CD8-positive, alpha-beta memory T cell (primary cell): Measurements from ENCODE around the gene KCNK2. TPM values are rescaled to one million over a fixed set of nuclear protein-coding genes. Genes with fewer than 3 reads are reported as not detected.

ENCODE experiments used
- CTCF ChIA-PET: fragments of 350-600 bp; sonication (Branson Sonifier 250); formaldehyde crosslinking; loops from one replicate; lab custom pipeline; 2021; ENCODE audit warnings: antibody characterized with exemption; lab: Charles Lee
- POLR2A ChIA-PET: fragments of 350-600 bp; sonication (Branson Sonifier 250); formaldehyde crosslinking; loops from one replicate; lab custom pipeline; 2021; ENCODE audit warnings: antibody characterized with exemption; lab: Charles Lee
- DNase-seq, 5 donors: peaks; one replicate each; pipeline versions ENCODE4 v3.0.0 to v3.0.0-alpha.2; 2020 to 2022; ENCODE audit warnings: mixed read lengths in 1 of 5
- H3K27ac ChIP-seq: one replicate; pipeline ENCODE4 v1.7.0; 2013; ENCODE audit warnings: low read depth, mild to moderate bottlenecking, low read length, moderate library complexity
- H3K27me3 ChIP-seq: 2 replicates; pipeline ENCODE4 v1.7.0; 2013; ENCODE audit warnings: low read length, mild to moderate bottlenecking; ENCODE audit not compliant: insufficient read depth, poor library complexity, severe bottlenecking
- H3K36me3 ChIP-seq: 2 replicates; pipeline ENCODE4 v1.7.0; 2013; ENCODE audit warnings: mild to moderate bottlenecking, low read length, moderate library complexity; ENCODE audit not compliant: insufficient read depth
- H3K4me1 ChIP-seq: 2 replicates; pipeline ENCODE4 v1.7.0; 2013; ENCODE audit warnings: mild to moderate bottlenecking, low read length, moderate library complexity; ENCODE audit not compliant: insufficient read depth
- H3K4me3 ChIP-seq: 2 replicates; pipeline ENCODE4 v1.7.0; 2013; ENCODE audit warnings: mild to moderate bottlenecking, low read length
- H3K9me3 ChIP-seq: 2 replicates; pipeline ENCODE4 v1.7.0; 2013; ENCODE audit warnings: mild to moderate bottlenecking, low read length
- H3K27ac Mint-ChIP-seq, 8 donors: one replicate each; pipeline ENCODE4 v1.8.0; 2020 to 2021; ENCODE audit warnings: mixed read lengths in 8 of 8, mild to moderate bottlenecking in 6 of 8, inconsistent platforms in 3 of 8, moderate library complexity in 3 of 8
- H3K27me3 Mint-ChIP-seq, 2 donors: one replicate each; pipeline ENCODE4 v1.8.0; 2020 to 2021; ENCODE audit warnings: mixed read lengths in 2 of 2, mild to moderate bottlenecking in 1 of 2, moderate library complexity in 1 of 2
- H3K36me3 Mint-ChIP-seq, 3 donors: one replicate each; pipeline ENCODE4 v1.8.0; 2020 to 2021; ENCODE audit warnings: mixed read lengths in 3 of 3, inconsistent platforms in 1 of 3, mild to moderate bottlenecking in 1 of 3
- H3K4me1 Mint-ChIP-seq, 3 donors: one replicate each; pipeline ENCODE4 v1.8.0; 2020 to 2021; ENCODE audit warnings: mixed read lengths in 3 of 3, inconsistent platforms in 1 of 3, mild to moderate bottlenecking in 1 of 3
- H3K4me3 Mint-ChIP-seq, 7 donors: one replicate each; pipeline ENCODE4 v1.8.0; 2020 to 2021; ENCODE audit warnings: mixed read lengths in 7 of 7, mild to moderate bottlenecking in 6 of 7, moderate library complexity in 4 of 7, inconsistent platforms in 2 of 7
- H3K9me3 Mint-ChIP-seq, 5 donors: one replicate each; pipeline ENCODE4 v1.8.0; 2020 to 2022; ENCODE audit warnings: mixed read lengths in 5 of 5, mild to moderate bottlenecking in 3 of 5, moderate library complexity in 2 of 5, inconsistent platforms in 1 of 5
- polyA plus RNA-seq: library from polyadenylated mRNA; unstranded; fragments of 300-500 nt; fragmentation: Illumina TruSeq; gene quantifications from one replicate; pipeline ENCODE4 v1.2.3, GENCODE V29; 2021
- total RNA-seq, 2 experiments: library from RNA; stranded (reverse); gene quantifications; one replicate each; pipeline ENCODE4 v1.2.3, GENCODE V29; 2021

Gene KCNK2
- total and polyA plus RNA-seq, 3 experiments from 2014 or later, result not detected

DNA sequence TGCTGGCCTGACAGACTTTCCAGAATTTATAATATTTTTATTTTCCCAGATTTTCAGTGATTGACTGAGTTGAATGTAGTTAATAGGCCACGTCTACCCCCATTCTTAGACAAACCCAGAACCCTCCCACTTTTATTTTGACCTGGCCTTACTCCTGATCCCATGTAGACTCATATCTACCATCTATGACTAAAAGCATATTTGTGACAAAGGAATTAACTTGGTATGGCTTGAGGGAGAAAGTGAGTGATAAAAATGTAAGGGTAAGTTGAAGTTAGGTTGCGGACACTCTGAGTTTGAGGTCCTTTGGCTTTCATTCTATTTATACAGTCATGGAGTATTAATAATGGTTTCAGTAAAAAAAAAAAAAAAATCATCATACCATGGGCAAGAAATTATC lies 168.4 kb downstream of the KCNK2 start:
- Mint-ChIP-seq H3K36me3 (no peaks in the 10 kb centered on the region), H3K27ac (no peak overlapping the region), H3K4me3 (no peak overlapping the region), H3K27me3 (no peaks in the 10 kb centered on the region), H3K9me3 (peaks cover 2 to 37% (median 7%) of the 10 kb centered on the region in 5 donors), H3K4me1 (no peaks in the 10 kb centered on the region)
- no peaks in the 10 kb centered on the region for H3K9me3 ChIP-seq
- H3K36me3 ChIP-seq, result no peaks in the 10 kb centered on the region
- H3K27me3 ChIP-seq, result no peaks in the 10 kb centered on the region
- ChIA-PET CTCF (no interaction called here), POLR2A (no interaction called here)
- no peak overlapping the region for H3K27ac ChIP-seq
- no peak overlapping the region for H3K4me3 ChIP-seq
- no peaks in the 10 kb centered on the region for H3K4me1 ChIP-seq
- no peak for DNase-seq

DNA sequence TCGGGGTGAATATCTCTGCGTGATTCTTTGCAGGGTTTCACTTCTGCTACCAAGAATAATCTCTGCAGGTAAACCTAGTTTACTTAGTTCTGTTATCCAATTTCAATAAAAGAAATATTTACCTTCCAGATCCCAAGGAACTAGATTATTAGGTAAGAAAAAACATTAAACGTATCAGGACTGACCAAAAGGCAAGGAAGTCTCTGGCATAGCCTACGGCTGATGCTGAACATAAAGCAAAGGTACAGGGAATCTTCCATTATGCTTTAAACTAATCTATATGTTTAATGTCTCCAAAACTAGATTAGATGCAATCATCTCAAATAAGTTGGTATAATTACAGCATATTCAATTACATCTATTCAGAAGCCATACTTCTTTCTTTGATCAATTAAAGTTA lies 168.9 kb downstream of the KCNK2 start:
- no peak for DNase-seq
- H3K27ac Mint-ChIP-seq, result no peak overlapping the region
- no peak overlapping the region for H3K4me3 Mint-ChIP-seq
- Histone ChIP-seq H3K9me3 (no peaks in the 10 kb centered on the region), H3K27me3 (no peaks in the 10 kb centered on the region), H3K4me3 (no peak overlapping the region), H3K36me3 (no peaks in the 10 kb centered on the region), H3K27ac (no peak overlapping the region), H3K4me1 (no peaks in the 10 kb centered on the region)
- no peaks in the 10 kb centered on the region for H3K4me1 Mint-ChIP-seq
- H3K36me3 Mint-ChIP-seq, result no peaks in the 10 kb centered on the region
- CTCF ChIA-PET, result no interaction called here
- H3K27me3 Mint-ChIP-seq, result no peaks in the 10 kb centered on the region
- peaks cover 2 to 37% (median 7%) of the 10 kb centered on the region in 5 donors for H3K9me3 Mint-ChIP-seq
- POLR2A ChIA-PET, result no interaction called here

DNA sequence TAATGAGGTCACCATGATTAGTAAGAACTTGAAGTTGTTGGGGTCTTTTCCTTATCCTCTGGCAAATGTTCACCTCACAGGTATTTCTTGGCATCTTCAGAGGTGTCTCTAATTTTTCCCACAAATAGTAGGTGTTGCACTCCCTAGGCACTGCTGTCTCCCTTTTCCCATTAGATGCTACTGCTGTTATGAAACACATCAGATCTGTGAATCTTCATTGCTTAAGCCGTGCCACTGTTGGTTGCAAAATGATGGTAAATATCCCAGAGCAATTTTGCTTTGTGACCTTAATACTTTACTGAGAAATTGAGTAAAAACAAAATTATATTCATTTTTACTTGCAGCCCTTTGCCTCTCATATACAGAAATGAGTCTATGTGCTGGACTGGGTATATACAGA lies 169.6 kb downstream of the KCNK2 start:
- H3K4me1 Mint-ChIP-seq, result no peaks in the 10 kb centered on the region
- H3K27me3 Mint-ChIP-seq, result no peaks in the 10 kb centered on the region
- no peak for DNase-seq
- H3K9me3 Mint-ChIP-seq, result peaks cover 2 to 34% (median 8%) of the 10 kb centered on the region in 5 donors
- Histone ChIP-seq H3K27ac (no peak overlapping the region), H3K4me3 (no peak overlapping the region), H3K27me3 (no peaks in the 10 kb centered on the region), H3K9me3 (no peaks in the 10 kb centered on the region), H3K4me1 (no peaks in the 10 kb centered on the region), H3K36me3 (no peaks in the 10 kb centered on the region)
- no peaks in the 10 kb centered on the region for H3K36me3 Mint-ChIP-seq
- ChIA-PET POLR2A (no interaction called here), CTCF (no interaction called here)
- H3K27ac Mint-ChIP-seq, result peak overlapping the region in 1 of 8 donors; percentile 19
- H3K4me3 Mint-ChIP-seq, result no peak overlapping the region

DNA sequence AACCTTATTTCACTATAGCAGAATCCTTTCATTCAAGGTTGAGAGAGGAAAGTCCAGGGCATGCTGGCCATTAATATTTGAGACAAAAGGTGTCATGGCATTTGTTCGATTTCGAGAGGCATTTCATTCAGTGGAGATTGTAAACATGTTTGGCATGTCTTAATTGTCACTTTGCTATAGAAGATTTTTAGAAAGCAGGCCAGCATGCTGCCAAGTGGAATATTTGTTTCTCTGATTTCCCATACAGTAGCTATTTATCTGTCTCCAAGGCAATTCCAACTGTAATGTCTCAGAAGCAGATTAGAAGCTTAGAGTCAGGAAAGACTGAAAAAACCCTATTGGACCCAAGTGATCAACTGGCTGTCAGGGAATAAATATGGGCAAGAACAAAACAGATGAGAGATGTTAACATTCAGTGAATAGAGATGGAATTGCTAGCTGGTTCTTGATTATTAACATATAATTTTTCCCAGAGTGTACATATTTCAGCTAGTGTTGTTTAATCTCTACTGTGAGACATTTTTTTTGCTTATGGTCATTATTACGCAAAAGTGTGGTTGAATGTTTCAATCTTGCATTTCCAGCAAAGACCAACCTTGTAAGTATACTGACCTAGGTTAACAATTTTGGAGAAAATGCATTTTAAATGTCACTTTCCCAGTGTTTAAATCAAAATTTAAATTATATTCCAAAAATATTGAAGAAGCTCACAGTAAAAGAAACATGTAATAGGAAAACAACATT lies 174.6 kb downstream of the KCNK2 start:
- no peaks in the 10 kb centered on the region for H3K27me3 Mint-ChIP-seq

DNA sequence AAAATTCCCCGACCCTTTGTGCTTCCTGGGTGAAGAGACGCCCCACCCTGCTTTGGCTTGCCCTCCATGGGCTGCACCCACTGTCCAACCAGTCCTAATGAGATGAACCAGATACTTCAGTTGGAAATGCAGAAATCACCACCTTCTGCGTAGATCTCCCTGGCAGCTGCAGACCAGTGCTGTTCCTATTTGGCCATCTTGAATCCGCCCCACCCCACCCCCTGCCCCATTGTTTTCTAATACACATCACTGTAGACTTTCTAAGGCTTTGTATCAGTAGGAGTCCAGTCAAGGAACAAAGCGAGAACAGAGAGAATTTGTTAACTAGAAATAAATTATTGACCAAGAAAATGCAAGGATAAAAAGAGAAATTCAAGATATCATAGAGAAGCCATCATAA lies 178.2 kb downstream of the KCNK2 start:
- no peaks in the 10 kb centered on the region for H3K36me3 Mint-ChIP-seq
- no peak overlapping the region for H3K4me3 Mint-ChIP-seq
- no peaks in the 10 kb centered on the region for H3K27me3 ChIP-seq
- H3K27me3 Mint-ChIP-seq, result no peaks in the 10 kb centered on the region
- POLR2A ChIA-PET, result no interaction called here
- H3K9me3 Mint-ChIP-seq, result peaks cover 3 to 24% (median 15%) of the 10 kb centered on the region in 5 donors
- H3K9me3 ChIP-seq, result no peaks in the 10 kb centered on the region
- H3K27ac Mint-ChIP-seq, result no peak overlapping the region
- no peak for DNase-seq
- no peak overlapping the region for H3K27ac ChIP-seq
- no peaks in the 10 kb centered on the region for H3K4me1 ChIP-seq
- H3K4me3 ChIP-seq, result no peak overlapping the region
- CTCF ChIA-PET, result interaction anchor here (0.6 kb wide), 1 partner anchor 253 kb away, joined by 4 read pairs; no protein-coding TSS in a partner anchor
- H3K4me1 Mint-ChIP-seq, result no peaks in the 10 kb centered on the region
- no peaks in the 10 kb centered on the region for H3K36me3 ChIP-seq

More for the DNA sequence above, 174.6 kb downstream of the KCNK2 start:
- ChIA-PET POLR2A (no interaction called here), CTCF (no interaction called here)
- Histone ChIP-seq H3K9me3 (no peaks in the 10 kb centered on the region), H3K27me3 (no peaks in the 10 kb centered on the region), H3K4me1 (no peaks in the 10 kb centered on the region), H3K4me3 (no peak overlapping the region), H3K27ac (no peak overlapping the region), H3K36me3 (no peaks in the 10 kb centered on the region)
- Mint-ChIP-seq H3K4me1 (no peaks in the 10 kb centered on the region), H3K27ac (no peak overlapping the region), H3K9me3 (peaks cover 4 to 21% (median 11%) of the 10 kb centered on the region in 5 donors), H3K4me3 (no peak overlapping the region), H3K36me3 (no peaks in the 10 kb centered on the region)
- no peak for DNase-seq

DNA sequence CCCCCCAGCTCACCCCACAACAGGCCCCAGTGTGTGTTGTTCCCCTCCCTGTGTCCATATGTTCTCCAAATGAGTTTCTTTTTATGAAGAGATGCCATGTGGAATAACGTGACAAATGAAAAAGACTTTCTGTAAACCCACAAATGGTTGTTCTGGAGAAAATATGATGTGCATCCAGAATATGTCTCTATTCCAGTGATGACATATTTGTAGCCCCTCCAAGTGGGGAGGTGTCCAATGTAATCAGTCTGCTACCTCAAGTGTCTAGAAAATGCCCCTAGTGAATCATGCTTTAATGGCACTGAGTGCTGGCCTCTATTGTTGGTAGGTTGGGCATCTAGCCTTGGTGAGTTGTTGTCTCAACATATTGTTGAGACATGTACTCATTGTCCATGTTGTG lies 179.6 kb downstream of the KCNK2 start:
- no peak for DNase-seq
- H3K4me3 ChIP-seq, result no peak overlapping the region
- H3K4me3 Mint-ChIP-seq, result no peak overlapping the region
- H3K27me3 Mint-ChIP-seq, result no peaks in the 10 kb centered on the region
- peaks cover 3 to 20% (median 15%) of the 10 kb centered on the region in 5 donors for H3K9me3 Mint-ChIP-seq
- H3K9me3 ChIP-seq, result no peaks in the 10 kb centered on the region
- H3K27ac Mint-ChIP-seq, result peak overlapping the region in 1 of 8 donors; percentile 91
- CTCF ChIA-PET, result no interaction called here
- POLR2A ChIA-PET, result no interaction called here
- H3K36me3 Mint-ChIP-seq, result no peaks in the 10 kb centered on the region
- H3K36me3 ChIP-seq, result no peaks in the 10 kb centered on the region
- no peak overlapping the region for H3K27ac ChIP-seq
- no peaks in the 10 kb centered on the region for H3K4me1 Mint-ChIP-seq
- no peaks in the 10 kb centered on the region for H3K27me3 ChIP-seq
- no peaks in the 10 kb centered on the region for H3K4me1 ChIP-seq

DNA sequence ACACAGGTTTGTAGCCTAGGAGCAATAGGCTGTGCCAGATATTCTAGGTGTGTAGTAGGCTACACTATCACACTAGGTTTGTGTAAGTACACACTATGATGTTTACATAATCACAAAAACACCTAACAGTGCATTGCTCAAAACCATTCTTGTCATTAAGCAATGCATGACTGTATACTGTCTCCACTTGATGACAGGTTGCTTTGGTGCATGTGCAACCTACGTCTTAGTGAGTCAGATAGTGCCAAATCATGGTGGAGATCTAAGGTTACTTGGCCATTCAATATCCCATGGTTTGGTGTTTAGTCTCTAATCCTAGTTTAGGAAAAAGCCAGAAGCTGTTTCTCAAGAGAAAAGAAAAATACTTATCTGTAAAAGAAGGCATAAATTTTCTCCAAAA lies 181.1 kb downstream of the KCNK2 start:
- DNase-seq, result no peak
- no peaks in the 10 kb centered on the region for H3K4me1 Mint-ChIP-seq
- H3K36me3 ChIP-seq, result no peaks in the 10 kb centered on the region

DNA sequence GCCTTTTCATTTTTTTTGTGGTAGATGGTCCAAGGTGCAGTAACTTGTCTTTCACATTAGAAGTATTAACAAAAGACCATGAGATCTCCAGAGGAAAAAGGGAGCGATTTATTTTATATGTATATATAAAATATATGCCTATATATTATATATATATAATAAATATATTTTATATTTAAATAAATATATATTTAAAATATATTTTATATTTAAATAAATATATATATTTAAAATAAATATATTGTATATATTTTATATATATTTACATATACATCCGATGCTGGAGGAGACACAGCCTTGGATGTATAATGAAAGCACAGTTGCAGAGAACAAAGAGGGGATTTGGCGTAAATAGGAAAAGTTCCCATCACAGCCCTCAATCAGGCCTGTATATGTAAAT lies 182.1 kb downstream of the KCNK2 start:
- Mint-ChIP-seq H3K4me1 (no peaks in the 10 kb centered on the region), H3K27ac (no peak overlapping the region), H3K9me3 (peaks cover 7 to 16% (median 14%) of the 10 kb centered on the region in 5 donors), H3K27me3 (no peaks in the 10 kb centered on the region), H3K36me3 (no peaks in the 10 kb centered on the region), H3K4me3 (no peak overlapping the region)
- ChIA-PET CTCF (no interaction called here), POLR2A (no interaction called here)
- Histone ChIP-seq H3K27ac (no peak overlapping the region), H3K4me1 (no peaks in the 10 kb centered on the region), H3K36me3 (no peaks in the 10 kb centered on the region), H3K4me3 (no peak overlapping the region), H3K9me3 (no peaks in the 10 kb centered on the region), H3K27me3 (no peaks in the 10 kb centered on the region)
- DNase-seq, result no peak

More for the DNA sequence above, 181.1 kb downstream of the KCNK2 start:
- Mint-ChIP-seq H3K4me3 (no peak overlapping the region), H3K9me3 (peaks cover 7 to 20% (median 17%) of the 10 kb centered on the region in 5 donors), H3K36me3 (no peaks in the 10 kb centered on the region), H3K27me3 (no peaks in the 10 kb centered on the region), H3K27ac (no peak overlapping the region)
- no peaks in the 10 kb centered on the region for H3K4me1 ChIP-seq
- no peak overlapping the region for H3K27ac ChIP-seq
- H3K4me3 ChIP-seq, result no peak overlapping the region
- ChIA-PET POLR2A (no interaction called here), CTCF (no interaction called here)
- no peaks in the 10 kb centered on the region for H3K27me3 ChIP-seq
- no peaks in the 10 kb centered on the region for H3K9me3 ChIP-seq
